Measurements from ENCODE around the gene CFAP70. TPM values are rescaled to one million over a fixed set of nuclear protein-coding genes. Genes with fewer than 3 reads are reported as not detected.
A peak's percentile ranks its signal among the peaks of the same experiment; 100 is the strongest.

CFAP70 gene
- total RNA-seq, 1 experiment from 2014 or later, result 1.2 TPM

DNA sequence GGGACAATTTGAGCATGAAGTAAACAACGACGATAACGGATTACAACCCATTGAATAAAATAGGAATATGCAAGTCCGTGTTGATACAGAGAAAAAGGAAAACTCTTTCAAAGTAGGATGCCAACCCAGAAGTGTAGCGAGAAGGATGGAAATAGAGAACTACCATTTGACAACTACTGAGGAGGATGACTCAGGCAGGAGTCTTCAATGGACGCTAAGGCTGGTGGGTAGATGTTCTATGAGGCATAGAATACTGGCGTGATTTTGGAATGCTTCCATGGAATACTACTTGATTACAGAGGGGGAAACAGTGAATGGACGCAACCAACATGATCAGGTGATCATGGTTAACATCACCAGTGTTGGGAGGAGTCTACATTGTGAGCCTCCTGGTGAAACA lies 828 bp upstream of the CFAP70 start:
- CTCF ChIA-PET, result no interaction called here
- intact Hi-C loops (cut with micrococcal nuclease; ENCODE audit: unreplicated experiment), result no loop called here
- no peak overlapping the region for H3K4me3 Mint-ChIP-seq (ENCODE audit: low read depth, unreplicated experiment)
- peaks cover 13% of the 10 kb centered on the region for H3K27me3 Mint-ChIP-seq (ENCODE audit: unreplicated experiment)
- TF ChIP-seq, protein P1, sequence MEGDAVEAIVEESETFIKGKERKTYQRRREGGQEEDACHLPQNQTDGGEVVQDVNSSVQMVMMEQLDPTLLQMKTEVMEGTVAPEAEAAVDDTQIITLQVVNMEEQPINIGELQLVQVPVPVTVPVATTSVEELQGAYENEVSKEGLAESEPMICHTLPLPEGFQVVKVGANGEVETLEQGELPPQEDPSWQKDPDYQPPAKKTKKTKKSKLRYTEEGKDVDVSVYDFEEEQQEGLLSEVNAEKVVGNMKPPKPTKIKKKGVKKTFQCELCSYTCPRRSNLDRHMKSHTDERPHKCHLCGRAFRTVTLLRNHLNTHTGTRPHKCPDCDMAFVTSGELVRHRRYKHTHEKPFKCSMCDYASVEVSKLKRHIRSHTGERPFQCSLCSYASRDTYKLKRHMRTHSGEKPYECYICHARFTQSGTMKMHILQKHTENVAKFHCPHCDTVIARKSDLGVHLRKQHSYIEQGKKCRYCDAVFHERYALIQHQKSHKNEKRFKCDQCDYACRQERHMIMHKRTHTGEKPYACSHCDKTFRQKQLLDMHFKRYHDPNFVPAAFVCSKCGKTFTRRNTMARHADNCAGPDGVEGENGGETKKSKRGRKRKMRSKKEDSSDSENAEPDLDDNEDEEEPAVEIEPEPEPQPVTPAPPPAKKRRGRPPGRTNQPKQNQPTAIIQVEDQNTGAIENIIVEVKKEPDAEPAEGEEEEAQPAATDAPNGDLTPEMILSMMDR (IDR thresholded peaks at IDR 0.05; ENCODE audit: unreplicated experiment), result no peak
- H3K4me1 Mint-ChIP-seq (ENCODE audit: low read depth, unreplicated experiment), result peaks cover 11% of the 10 kb centered on the region
- no TSS peak for BruUV-seq (replicated peaks)
- no peaks in the 10 kb centered on the region for H3K9me3 Mint-ChIP-seq (ENCODE audit: low read depth, unreplicated experiment)
- H3K36me3 Mint-ChIP-seq (ENCODE audit: insufficient read depth, unreplicated experiment), result peaks cover 16% of the 10 kb centered on the region
- DNase-seq, result no peak
- no peak overlapping the region for H3K27ac Mint-ChIP-seq (ENCODE audit: unreplicated experiment)

DNA sequence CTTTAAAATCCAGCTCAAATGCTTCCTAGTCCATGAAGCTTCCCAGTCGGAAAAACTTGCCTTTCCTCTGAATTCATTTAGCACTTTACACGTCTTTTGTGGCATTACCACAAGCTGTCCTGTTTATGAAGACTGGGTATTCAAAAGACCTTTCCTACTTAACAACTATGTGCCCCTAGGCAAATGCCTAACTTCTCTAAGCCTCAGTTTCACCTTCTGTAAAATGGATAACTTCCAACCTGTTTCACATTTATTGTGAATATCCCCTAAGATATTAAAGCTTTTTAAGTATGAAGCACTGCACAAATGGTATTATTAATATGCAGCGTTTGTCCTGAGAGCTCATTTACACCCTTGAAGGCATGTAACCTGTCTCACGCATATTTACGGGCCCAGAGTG lies 843 bp downstream of the CFAP70 start:
- Mint-ChIP-seq H3K27ac (ENCODE audit: unreplicated experiment) (peak overlapping the region; percentile 93), H3K4me3 (ENCODE audit: low read depth, unreplicated experiment) (peak overlapping the region; percentile 95), H3K36me3 (ENCODE audit: insufficient read depth, unreplicated experiment) (peaks cover 16% of the 10 kb centered on the region), H3K4me1 (ENCODE audit: low read depth, unreplicated experiment) (peaks cover 11% of the 10 kb centered on the region), H3K9me3 (ENCODE audit: low read depth, unreplicated experiment) (no peaks in the 10 kb centered on the region), H3K27me3 (ENCODE audit: unreplicated experiment) (peaks cover 13% of the 10 kb centered on the region)
- CTCF ChIA-PET, result interaction anchor here (2.0 kb wide), 1 partner anchor 94 kb away, joined by 7 read pairs; no protein-coding TSS in a partner anchor
- TF ChIP-seq, protein P1 (IDR thresholded peaks at IDR 0.05; ENCODE audit: unreplicated experiment), result no peak
- no TSS peak for BruUV-seq (replicated peaks)
- intact Hi-C loops (cut with micrococcal nuclease; ENCODE audit: unreplicated experiment), result no loop called here
- DNase-seq, result no peak

DNA sequence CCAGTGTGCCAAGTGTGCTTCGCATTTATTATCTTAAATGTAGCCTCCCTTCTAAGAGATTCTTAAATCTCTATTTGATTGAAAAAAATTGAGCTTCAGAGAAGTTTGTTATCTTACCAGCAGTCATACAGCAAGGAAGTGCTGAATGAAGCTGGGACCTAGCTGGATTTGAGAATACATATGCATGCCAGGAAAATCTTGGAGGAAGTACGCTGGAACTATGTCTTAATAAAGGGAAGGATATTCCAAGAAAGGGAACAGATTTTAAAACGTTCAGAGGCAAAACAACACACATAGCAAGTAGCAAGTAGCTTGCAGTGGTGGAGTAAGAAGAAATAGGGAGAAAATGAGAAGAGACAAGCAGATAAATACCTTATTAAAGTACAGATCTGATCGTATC lies 1.5 kb downstream of the CFAP70 start:
- H3K4me3 Mint-ChIP-seq (ENCODE audit: low read depth, unreplicated experiment), result peak overlapping the region; percentile 95
- BruUV-seq (replicated peaks), result no TSS peak
- TF ChIP-seq, protein P1 (IDR thresholded peaks at IDR 0.05; ENCODE audit: unreplicated experiment), result no peak

DNA sequence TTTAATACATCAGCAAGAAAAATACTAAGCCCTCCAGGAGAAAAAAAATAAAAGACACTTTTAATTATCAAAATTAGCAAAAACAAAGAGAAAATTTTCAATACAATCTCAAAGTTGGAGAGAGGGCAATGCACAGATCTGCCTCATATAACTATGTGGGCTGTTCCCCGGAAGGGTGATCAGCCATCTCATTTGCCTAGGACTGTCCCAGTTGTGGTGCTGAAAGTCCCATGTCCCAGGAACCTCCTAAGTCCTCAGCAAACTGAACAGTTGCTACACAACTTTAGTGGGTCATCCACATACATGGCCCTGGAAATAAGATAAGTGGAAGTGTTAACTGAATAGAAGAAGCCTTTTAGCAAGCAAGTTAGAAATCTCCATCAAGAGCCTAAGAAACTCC lies 14.4 kb downstream of the CFAP70 start:
- TF ChIP-seq, protein P1 (IDR thresholded peaks at IDR 0.05; ENCODE audit: unreplicated experiment), result no peak
- Mint-ChIP-seq H3K27ac (ENCODE audit: unreplicated experiment) (no peak overlapping the region), H3K27me3 (ENCODE audit: unreplicated experiment) (peaks cover 8% of the 10 kb centered on the region), H3K36me3 (ENCODE audit: insufficient read depth, unreplicated experiment) (no peaks in the 10 kb centered on the region), H3K9me3 (ENCODE audit: low read depth, unreplicated experiment) (no peaks in the 10 kb centered on the region), H3K4me3 (ENCODE audit: low read depth, unreplicated experiment) (no peak overlapping the region), H3K4me1 (ENCODE audit: low read depth, unreplicated experiment) (no peaks in the 10 kb centered on the region)
- BruUV-seq (replicated peaks), result no TSS peak
- no peak for DNase-seq
- CTCF ChIA-PET, result no interaction called here
- intact Hi-C loops (cut with micrococcal nuclease; ENCODE audit: unreplicated experiment), result no loop called here

More for the DNA sequence above, 1.5 kb downstream of the CFAP70 start:
- Mint-ChIP-seq H3K27ac (ENCODE audit: unreplicated experiment) (no peak overlapping the region), H3K9me3 (ENCODE audit: low read depth, unreplicated experiment) (no peaks in the 10 kb centered on the region), H3K36me3 (ENCODE audit: insufficient read depth, unreplicated experiment) (peaks cover 16% of the 10 kb centered on the region), H3K4me1 (ENCODE audit: low read depth, unreplicated experiment) (peaks cover 11% of the 10 kb centered on the region), H3K27me3 (ENCODE audit: unreplicated experiment) (peaks cover 13% of the 10 kb centered on the region)
- CTCF ChIA-PET, result interaction anchor here (2.0 kb wide), 1 partner anchor 93 kb away, joined by 7 read pairs; no protein-coding TSS in a partner anchor
- intact Hi-C loops (cut with micrococcal nuclease; ENCODE audit: unreplicated experiment), result no loop called here
- DNase-seq, result no peak

All from Calu3 (cell line).